Trophoblast cell (in vitro differentiated cells and primary cell): ENCODE data around the gene KRTAP9-9.

Experiments used
- DNase-seq, 2 donors: peaks; one replicate each; pipeline ENCODE4 v3.0.0-alpha.2; 2016
- H2AFZ ChIP-seq: 2 replicates; pipeline ENCODE4 v1.6.1; 2013; ENCODE audit warnings: low read length, moderate library complexity, mild to moderate bottlenecking; ENCODE audit not compliant: insufficient read depth, poor library complexity
- H2AK5ac ChIP-seq: 2 replicates; pipeline ENCODE4 v1.6.1; 2013; ENCODE audit warnings: mild to moderate bottlenecking, low read length
- H2BK120ac ChIP-seq: 2 replicates; pipeline ENCODE4 v1.6.1; 2013; ENCODE audit warnings: low read length, mild to moderate bottlenecking, moderate library complexity; ENCODE audit not compliant: insufficient read depth, poor library complexity
- H2BK12ac ChIP-seq: 2 replicates; pipeline ENCODE4 v1.6.1; 2013; ENCODE audit warnings: mild to moderate bottlenecking, low read length, moderate library complexity
- H2BK5ac ChIP-seq: 2 replicates; pipeline ENCODE4 v1.6.1; 2013; ENCODE audit warnings: low read length, low read depth, moderate library complexity, mild to moderate bottlenecking; ENCODE audit not compliant: poor library complexity
- H3K14ac ChIP-seq: 2 replicates; pipeline ENCODE4 v1.6.1; 2013; ENCODE audit warnings: mild to moderate bottlenecking, low read length
- H3K18ac ChIP-seq: 2 replicates; pipeline ENCODE4 v1.6.1; 2013; ENCODE audit warnings: mild to moderate bottlenecking, low read length
- H3K23ac ChIP-seq: 2 replicates; pipeline ENCODE4 v1.6.1; 2013; ENCODE audit warnings: low read length
- H3K27ac ChIP-seq: 2 replicates; pipeline ENCODE4 v1.5.1; 2013; ENCODE audit warnings: low read depth, mild to moderate bottlenecking, inconsistent platforms, low read length, moderate library complexity
- H3K27me3 ChIP-seq: 2 replicates; pipeline ENCODE4 v1.6.1; 2013; ENCODE audit warnings: inconsistent platforms, mild to moderate bottlenecking, low read length, moderate library complexity; ENCODE audit not compliant: insufficient read depth
- H3K36me3 ChIP-seq, 2 experiments: 1 replicate in 1 of 2; 2 replicates in 1 of 2; pipeline ENCODE4 v1.6.1; 2013; ENCODE audit warnings: low read length in 2 of 2, mild to moderate bottlenecking in 2 of 2, moderate library complexity in 1 of 2; ENCODE audit not compliant: insufficient read depth in 2 of 2, control insufficient read depth in 1 of 2
- H3K4ac ChIP-seq: 2 replicates; pipeline ENCODE4 v1.6.1; 2013; ENCODE audit warnings: low read depth, mild to moderate bottlenecking, low read length, moderate library complexity
- H3K4me1 ChIP-seq, 2 experiments: 1 replicate in 1 of 2; 2 replicates in 1 of 2; pipeline ENCODE4 v1.6.1; 2013; ENCODE audit warnings: low read length in 2 of 2, mild to moderate bottlenecking in 2 of 2, moderate library complexity in 1 of 2; ENCODE audit not compliant: insufficient read depth in 2 of 2, control insufficient read depth in 1 of 2
- H3K4me2 ChIP-seq: 2 replicates; pipeline ENCODE4 v1.6.1; 2013; ENCODE audit warnings: inconsistent platforms, mild to moderate bottlenecking, low read length, moderate library complexity
- H3K4me3 ChIP-seq: 2 replicates; pipeline ENCODE4 v1.5.1; 2013; ENCODE audit warnings: mild to moderate bottlenecking, low read depth, low read length, inconsistent platforms
- H3K79me1 ChIP-seq: one replicate; pipeline ENCODE4 v1.6.1; 2013; ENCODE audit warnings: low read length
- H3K79me2 ChIP-seq: 2 replicates; pipeline ENCODE4 v1.6.1; 2013; ENCODE audit warnings: low read length, mild to moderate bottlenecking; ENCODE audit not compliant: control insufficient read depth, insufficient read depth, poor library complexity
- H3K9ac ChIP-seq: 2 replicates; pipeline ENCODE4 v1.6.1; 2013; ENCODE audit warnings: mild to moderate bottlenecking, low read length
- H3K9me3 ChIP-seq: 2 replicates; pipeline ENCODE4 v1.6.1; 2013; ENCODE audit warnings: low read depth, mild to moderate bottlenecking, control low read depth, inconsistent platforms, low read length; ENCODE audit not compliant: insufficient read depth
- H4K12ac ChIP-seq: 2 replicates; pipeline ENCODE4 v1.6.1; 2013; ENCODE audit warnings: low read depth, mild to moderate bottlenecking, low read length, moderate library complexity
- H4K8ac ChIP-seq: 2 replicates; pipeline ENCODE4 v1.6.1; 2013; ENCODE audit warnings: low read depth, mild to moderate bottlenecking, low read length, moderate library complexity
- H4K91ac ChIP-seq: one replicate; pipeline ENCODE4 v1.6.1; 2013; ENCODE audit warnings: low read depth, mild to moderate bottlenecking, low read length, moderate library complexity
- WGBS: extraction: QIAGEN DNeasy Blood & Tissue Kit; methylation state at CpG from one replicate; pipeline ENCODE4 v1.1.7; 2013; ENCODE audit warnings: missing lambda C conversion rate; ENCODE audit not compliant: insufficient read length, insufficient coverage; ENCODE audit errors: extremely low coverage; 5-methylcytosine and 5-hydroxymethylcytosine counted together

KRTAP9-9 gene

DNA sequence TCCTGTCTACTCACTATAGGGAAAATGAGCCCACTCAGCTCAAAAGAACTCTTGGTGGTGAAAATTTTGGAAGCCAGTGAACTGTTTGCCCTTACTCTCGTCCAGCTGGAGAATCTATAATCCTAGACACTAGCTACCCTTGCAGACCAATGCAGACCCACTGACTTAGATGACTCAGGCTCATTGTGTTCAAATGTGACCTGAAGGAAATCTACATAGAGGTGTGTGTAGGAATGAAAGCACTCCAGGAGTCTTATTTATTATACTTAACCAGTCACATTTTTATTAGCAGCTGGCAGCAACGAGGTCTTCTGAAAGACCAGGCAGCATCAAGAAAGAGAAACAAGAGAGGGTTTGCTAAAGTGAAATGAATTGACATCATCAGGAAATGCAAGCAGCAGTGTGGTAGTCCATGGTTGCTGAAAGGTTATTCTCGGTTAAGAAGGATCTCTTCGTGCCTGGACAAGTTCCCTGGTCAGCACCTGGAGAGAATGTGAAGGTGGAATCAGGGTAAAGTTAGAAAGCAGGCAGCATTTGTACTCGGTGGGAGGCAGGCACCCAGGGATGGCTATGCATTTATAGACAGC, 46.1 kb downstream of the KRTAP9-9 start:
- DNase-seq: no peak
- no peaks in the 10 kb centered on the region for H3K79me2 ChIP-seq
- H3K4ac ChIP-seq: no peak overlapping the region
- no peak overlapping the region for H2AFZ ChIP-seq
- no peaks in the 10 kb centered on the region for H3K79me1 ChIP-seq
- no peaks in the 10 kb centered on the region for H3K27me3 ChIP-seq
- no peak overlapping the region for H3K4me2 ChIP-seq
- no peak overlapping the region for H3K4me3 ChIP-seq
- no peak overlapping the region for H3K14ac ChIP-seq
- H3K9ac ChIP-seq: no peak overlapping the region
- H2BK12ac ChIP-seq: no peak overlapping the region
- peaks cover 8% of the 10 kb centered on the region for H3K9me3 ChIP-seq
- WGBS: no CpG with 5 or more reads among the region's 5 CpGs
- no peak overlapping the region for H2AK5ac ChIP-seq
- H4K91ac ChIP-seq: no peak overlapping the region
- H4K8ac ChIP-seq: no peak overlapping the region
- no peak overlapping the region for H3K23ac ChIP-seq
- H3K18ac ChIP-seq: no peak overlapping the region
- no peaks in the 10 kb centered on the region for H3K4me1 ChIP-seq
- no peaks in the 10 kb centered on the region for H3K36me3 ChIP-seq
- H4K12ac ChIP-seq: no peak overlapping the region
- H2BK5ac ChIP-seq: no peak overlapping the region
- H3K27ac ChIP-seq: no peak overlapping the region
- no peak overlapping the region for H2BK120ac ChIP-seq

DNA sequence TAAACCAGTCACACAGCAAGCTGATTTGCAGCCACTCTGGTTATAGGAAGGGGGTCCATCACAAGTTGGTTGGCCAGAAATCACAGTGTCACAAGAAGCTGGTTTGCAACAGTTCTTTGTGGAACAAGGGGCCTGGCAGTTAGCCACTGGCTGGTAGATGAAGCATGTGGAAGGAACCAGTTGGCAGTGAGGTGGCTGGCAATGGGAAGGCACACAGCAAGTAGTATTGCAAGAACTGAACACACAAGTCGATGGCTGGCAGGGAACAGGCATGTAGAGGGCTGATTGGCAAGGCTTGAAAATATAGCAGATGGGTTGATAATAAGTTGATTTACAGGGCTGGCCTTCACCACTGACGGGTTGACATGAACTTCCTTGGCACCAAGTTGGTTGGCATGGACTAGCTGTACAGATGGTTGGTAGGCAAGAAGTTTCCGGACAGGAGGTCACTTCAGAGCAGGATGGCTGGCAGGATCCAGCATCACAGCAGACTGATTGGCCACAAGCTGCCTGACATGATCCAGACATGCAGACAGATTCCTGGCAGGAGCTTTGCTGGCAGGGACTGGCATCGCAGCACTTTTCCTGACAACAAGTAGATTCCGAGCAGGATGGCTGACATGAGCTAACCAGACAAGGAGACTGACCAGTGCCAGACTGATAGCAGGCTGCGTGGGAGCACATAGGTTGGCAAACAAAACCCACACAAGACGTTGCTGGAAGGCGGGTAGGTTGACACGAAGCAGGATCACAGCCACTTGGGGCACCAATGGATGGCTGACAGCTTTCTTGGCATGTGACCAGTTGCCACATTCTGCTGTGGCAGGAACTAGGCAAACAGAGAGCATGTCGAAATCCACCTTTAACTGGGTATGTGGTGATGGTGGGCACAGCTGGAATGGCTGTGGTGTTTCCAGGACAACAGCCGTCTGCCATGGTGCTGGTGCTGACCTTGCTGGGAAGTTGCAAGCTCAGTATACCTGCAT, 47.0 kb downstream of the KRTAP9-9 start, which contains the start of gene KRTAP29-1:
Gene KRTAP29-1 (minus strand): TSS at position 936 of the 986 bp plus-strand sequence. CDS start 0 bp downstream, at position 936.
- Histone ChIP-seq H3K79me2 (no peaks in the 10 kb centered on the region), H3K9ac (no peak within 1 kb of the TSS), H2AK5ac (no peak within 1 kb of the TSS), H4K91ac (no peak within 1 kb of the TSS), H3K9me3 (peaks cover 8% of the 10 kb centered on the region), H3K36me3 (no peaks in the 10 kb centered on the region), H3K27ac (no peak within 1 kb of the TSS), H3K4ac (no peak within 1 kb of the TSS), H2BK5ac (no peak within 1 kb of the TSS), H3K4me3 (no peak within 1 kb of the TSS), H4K12ac (no peak within 1 kb of the TSS), H4K8ac (no peak within 1 kb of the TSS), H3K14ac (no peak within 1 kb of the TSS), H3K4me1 (no peaks in the 10 kb centered on the region), H3K79me1 (no peaks in the 10 kb centered on the region), H2BK12ac (no peak within 1 kb of the TSS), H3K18ac (no peak within 1 kb of the TSS), H2BK120ac (no peak within 1 kb of the TSS), H2AFZ (no peak within 1 kb of the TSS), H3K4me2 (no peak within 1 kb of the TSS), H3K27me3 (no peaks in the 10 kb centered on the region), H3K23ac (no peak within 1 kb of the TSS)
- DNase-seq: no peak
- no CpG with 5 or more reads among the region's 11 CpGs for WGBS

DNA sequence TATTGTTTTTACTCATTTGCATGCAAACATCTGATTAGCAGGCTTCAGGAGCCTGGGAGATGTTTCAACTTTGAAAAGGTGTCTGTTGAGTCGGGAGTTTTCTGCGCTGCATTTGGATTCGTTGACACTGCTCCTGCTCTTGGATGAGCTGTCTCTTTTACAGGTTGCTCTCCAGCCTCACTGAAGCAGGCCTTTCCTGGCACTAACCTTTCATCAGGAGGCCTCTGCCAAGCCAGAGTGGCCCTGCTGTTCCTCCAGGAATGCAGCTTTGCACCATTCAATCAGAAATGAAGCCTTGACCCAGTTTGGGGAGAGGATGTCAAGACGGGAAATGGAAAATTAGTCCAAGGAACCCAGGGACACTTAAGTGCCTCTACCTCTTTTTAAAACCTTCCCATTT, 47.8 kb downstream of the KRTAP9-9 start:
- H3K9ac ChIP-seq: no peak overlapping the region
- H3K79me1 ChIP-seq: no peaks in the 10 kb centered on the region
- no peak overlapping the region for H3K4ac ChIP-seq
- no peak overlapping the region for H4K8ac ChIP-seq
- WGBS: no CpG with 5 or more reads among the region's 4 CpGs
- DNase-seq: no peak
- no peak overlapping the region for H2BK120ac ChIP-seq
- no peaks in the 10 kb centered on the region for H3K4me1 ChIP-seq
- no peak overlapping the region for H2AFZ ChIP-seq
- H2AK5ac ChIP-seq: no peak overlapping the region
- no peak overlapping the region for H4K91ac ChIP-seq
- no peaks in the 10 kb centered on the region for H3K36me3 ChIP-seq
- H3K18ac ChIP-seq: no peak overlapping the region
- H3K79me2 ChIP-seq: no peaks in the 10 kb centered on the region
- H3K9me3 ChIP-seq: peaks cover 8% of the 10 kb centered on the region
- no peak overlapping the region for H2BK12ac ChIP-seq
- H3K23ac ChIP-seq: no peak overlapping the region
- H3K4me2 ChIP-seq: no peak overlapping the region
- no peaks in the 10 kb centered on the region for H3K27me3 ChIP-seq
- no peak overlapping the region for H2BK5ac ChIP-seq
- H4K12ac ChIP-seq: no peak overlapping the region
- no peak overlapping the region for H3K4me3 ChIP-seq
- no peak overlapping the region for H3K14ac ChIP-seq
- no peak overlapping the region for H3K27ac ChIP-seq

DNA sequence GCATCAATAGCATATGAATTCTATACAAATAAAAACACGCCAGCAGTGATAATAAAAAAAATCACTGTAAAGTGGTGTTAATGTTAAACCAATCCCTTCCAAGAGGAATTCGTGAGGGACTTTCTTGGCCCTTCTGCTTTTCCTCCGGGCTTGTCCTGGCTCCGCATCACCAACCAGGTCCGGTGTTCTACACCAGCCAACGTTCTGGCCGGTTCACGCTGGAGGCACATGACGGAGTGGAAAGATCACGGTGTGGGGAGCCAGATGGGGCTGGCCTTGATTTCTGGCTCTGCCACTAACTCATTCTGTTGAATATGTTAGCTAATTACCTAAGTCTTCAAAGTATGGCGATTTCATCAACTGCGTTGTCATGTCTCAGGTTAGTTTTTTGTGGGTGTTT, 48.9 kb downstream of the KRTAP9-9 start:
- no peak overlapping the region for H3K23ac ChIP-seq
- H4K12ac ChIP-seq: no peak overlapping the region
- no peaks in the 10 kb centered on the region for H3K79me2 ChIP-seq
- no peak overlapping the region for H3K27ac ChIP-seq
- H3K18ac ChIP-seq: no peak overlapping the region
- H4K8ac ChIP-seq: no peak overlapping the region
- H2BK120ac ChIP-seq: no peak overlapping the region
- H3K36me3 ChIP-seq: no peaks in the 10 kb centered on the region
- H2BK12ac ChIP-seq: no peak overlapping the region
- H3K9ac ChIP-seq: no peak overlapping the region
- no peak for DNase-seq
- H3K27me3 ChIP-seq: no peaks in the 10 kb centered on the region
- no peak overlapping the region for H3K4me3 ChIP-seq
- peaks cover 3% of the 10 kb centered on the region for H3K9me3 ChIP-seq
- no peaks in the 10 kb centered on the region for H3K4me1 ChIP-seq
- H2AFZ ChIP-seq: no peak overlapping the region
- H2AK5ac ChIP-seq: no peak overlapping the region
- WGBS: no CpG with 5 or more reads among the region's 12 CpGs
- H3K14ac ChIP-seq: no peak overlapping the region
- H2BK5ac ChIP-seq: no peak overlapping the region
- no peaks in the 10 kb centered on the region for H3K79me1 ChIP-seq
- H3K4me2 ChIP-seq: no peak overlapping the region
- no peak overlapping the region for H4K91ac ChIP-seq
- no peak overlapping the region for H3K4ac ChIP-seq
